Upper lobe of left lung (tissue), 4 donors: ENCODE data around the gene INPP5E.

Source experiments
- EP300 ChIP-seq, 4 donors: sonication (generic); formaldehyde crosslinking; IDR thresholded peaks; one replicate each; pipeline ENCODE4 v1.5.1; 2017; ENCODE audit warnings: antibody characterized with exemption in 4 of 4, control low read depth in 2 of 4
- TF ChIP-seq, protein P1 (sequence below), 6 experiments: fragments of 450-650 bp in 4 of 6; fragments of 200-600 bp in 2 of 6; sonication (generic) in 2 of 6; IDR thresholded peaks; one replicate each; pipeline ENCODE4 v1.5.1; 2016 to 2019; ENCODE audit warnings: antibody characterized with exemption in 6 of 6

DNA sequence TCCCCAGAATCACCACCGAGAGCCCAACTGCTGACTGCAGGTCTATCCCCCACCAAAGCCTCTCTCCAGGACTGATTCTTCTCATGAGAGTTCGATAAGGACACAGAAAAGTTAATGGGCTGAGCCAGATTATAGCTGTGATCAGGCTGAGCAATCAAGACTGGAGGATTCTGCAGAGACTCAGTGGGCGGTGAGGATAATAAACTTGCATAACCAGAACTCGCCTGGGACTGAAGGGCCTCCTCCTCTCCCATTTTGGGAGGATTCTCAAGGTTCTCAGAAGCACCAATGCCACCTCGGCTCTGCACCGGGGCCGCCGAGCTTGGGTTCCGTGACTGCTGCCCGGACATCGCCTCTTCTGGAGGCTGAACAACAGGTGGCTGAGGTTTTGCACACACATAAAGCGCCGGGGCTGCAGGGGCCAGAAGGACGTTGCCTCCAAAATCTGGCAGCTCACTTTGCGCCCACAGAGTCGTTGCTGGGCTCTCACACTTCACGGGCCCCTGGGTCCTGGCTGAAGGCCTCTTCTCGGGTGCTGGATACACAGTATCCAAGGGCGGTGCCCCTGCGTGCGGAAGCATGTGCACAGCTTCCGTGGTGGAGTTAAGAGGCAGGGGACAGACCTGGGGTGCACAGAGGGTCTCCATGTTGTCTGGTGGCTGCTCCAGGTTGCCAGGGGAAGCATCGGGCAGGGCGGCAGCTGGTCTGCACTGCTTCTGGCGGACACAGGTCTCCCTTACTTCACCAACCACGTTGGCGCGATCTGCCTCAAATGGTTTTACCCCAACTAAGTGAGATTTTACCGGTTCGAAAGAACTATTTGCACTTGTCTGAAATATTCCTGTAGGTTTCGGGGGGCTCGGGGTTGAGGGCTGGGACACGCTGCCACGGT, 35.6 kb upstream of the INPP5E start:
- TF ChIP-seq, protein P1, sequence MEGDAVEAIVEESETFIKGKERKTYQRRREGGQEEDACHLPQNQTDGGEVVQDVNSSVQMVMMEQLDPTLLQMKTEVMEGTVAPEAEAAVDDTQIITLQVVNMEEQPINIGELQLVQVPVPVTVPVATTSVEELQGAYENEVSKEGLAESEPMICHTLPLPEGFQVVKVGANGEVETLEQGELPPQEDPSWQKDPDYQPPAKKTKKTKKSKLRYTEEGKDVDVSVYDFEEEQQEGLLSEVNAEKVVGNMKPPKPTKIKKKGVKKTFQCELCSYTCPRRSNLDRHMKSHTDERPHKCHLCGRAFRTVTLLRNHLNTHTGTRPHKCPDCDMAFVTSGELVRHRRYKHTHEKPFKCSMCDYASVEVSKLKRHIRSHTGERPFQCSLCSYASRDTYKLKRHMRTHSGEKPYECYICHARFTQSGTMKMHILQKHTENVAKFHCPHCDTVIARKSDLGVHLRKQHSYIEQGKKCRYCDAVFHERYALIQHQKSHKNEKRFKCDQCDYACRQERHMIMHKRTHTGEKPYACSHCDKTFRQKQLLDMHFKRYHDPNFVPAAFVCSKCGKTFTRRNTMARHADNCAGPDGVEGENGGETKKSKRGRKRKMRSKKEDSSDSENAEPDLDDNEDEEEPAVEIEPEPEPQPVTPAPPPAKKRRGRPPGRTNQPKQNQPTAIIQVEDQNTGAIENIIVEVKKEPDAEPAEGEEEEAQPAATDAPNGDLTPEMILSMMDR (IDR thresholded peaks at IDR 0.05), result no peak
- no peak for TF ChIP-seq EP300 (IDR thresholded peaks at IDR 0.05)
